Fibroblast of lung (primary cell): Measurements from ENCODE around the gene MRPS12.

ENCODE experiments used
- CTCF ChIP-seq, 2 donors: IDR thresholded peaks in 1 of 2; conservative IDR thresholded peaks in 1 of 2; 1 replicate in 1 of 2; 2 replicates in 1 of 2; pipeline ENCODE4 v1.5.1; 2011 to 2012; ENCODE audit warnings: low read length in 2 of 2, control low read depth in 1 of 2, inconsistent platforms in 1 of 2, low read depth in 1 of 2, mild to moderate bottlenecking in 1 of 2
- EZH2 ChIP-seq: IDR thresholded peaks from 2 replicates; pipeline ENCODE4 v1.5.1; 2012; ENCODE audit warnings: low read length, control low read depth, mild to moderate bottlenecking; ENCODE audit errors: missing control alignments

DNA sequence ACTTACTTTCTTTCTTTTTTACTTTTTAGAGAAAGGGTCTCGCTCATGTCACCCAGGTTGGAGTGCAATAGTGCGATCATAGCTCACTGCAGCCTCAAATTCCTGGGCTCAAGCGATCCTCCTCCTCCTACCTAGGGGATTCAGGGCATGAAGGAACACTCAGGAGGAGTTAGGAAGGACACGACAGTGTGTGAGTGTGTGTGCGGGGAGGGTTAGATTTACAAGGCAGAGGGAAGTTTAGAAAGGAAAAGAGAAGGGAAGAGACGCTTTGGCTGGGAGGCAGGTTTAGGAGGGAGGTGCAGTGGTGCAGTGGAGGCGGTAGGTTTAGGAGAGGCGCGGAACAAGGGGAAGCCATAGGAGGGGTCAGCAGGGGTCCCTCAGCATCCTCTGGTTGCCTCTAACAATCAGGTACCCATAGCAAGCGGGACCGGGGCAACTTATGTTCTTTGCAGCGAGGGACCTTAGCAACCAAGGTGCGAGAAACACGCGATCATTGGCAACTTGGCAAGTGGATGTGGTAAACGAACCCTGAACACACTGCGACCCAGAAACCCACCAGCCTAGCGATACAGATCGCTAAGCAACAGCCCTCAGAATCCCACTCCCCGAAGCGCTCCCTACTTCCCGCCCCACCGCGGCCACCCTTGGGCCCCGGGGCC, 31.8 kb upstream of the MRPS12 start:
- no peak for TF ChIP-seq CTCF (conservative IDR thresholded peaks at IDR 0.05 in 1 of 2, IDR thresholded peaks at IDR 0.05 in 1 of 2; ENCODE audit: low read depth in 1 of 2, low read length in 2 of 2)
- TF ChIP-seq EZH2 = no peak
